ENCODE data around the gene TMEM145.
"Not testable (repeated sequence)": the region's sequence is repeated elsewhere in the genome, so short reads cannot be mapped to it uniquely, and the experiment has no call there.

The TMEM145 gene

DNA sequence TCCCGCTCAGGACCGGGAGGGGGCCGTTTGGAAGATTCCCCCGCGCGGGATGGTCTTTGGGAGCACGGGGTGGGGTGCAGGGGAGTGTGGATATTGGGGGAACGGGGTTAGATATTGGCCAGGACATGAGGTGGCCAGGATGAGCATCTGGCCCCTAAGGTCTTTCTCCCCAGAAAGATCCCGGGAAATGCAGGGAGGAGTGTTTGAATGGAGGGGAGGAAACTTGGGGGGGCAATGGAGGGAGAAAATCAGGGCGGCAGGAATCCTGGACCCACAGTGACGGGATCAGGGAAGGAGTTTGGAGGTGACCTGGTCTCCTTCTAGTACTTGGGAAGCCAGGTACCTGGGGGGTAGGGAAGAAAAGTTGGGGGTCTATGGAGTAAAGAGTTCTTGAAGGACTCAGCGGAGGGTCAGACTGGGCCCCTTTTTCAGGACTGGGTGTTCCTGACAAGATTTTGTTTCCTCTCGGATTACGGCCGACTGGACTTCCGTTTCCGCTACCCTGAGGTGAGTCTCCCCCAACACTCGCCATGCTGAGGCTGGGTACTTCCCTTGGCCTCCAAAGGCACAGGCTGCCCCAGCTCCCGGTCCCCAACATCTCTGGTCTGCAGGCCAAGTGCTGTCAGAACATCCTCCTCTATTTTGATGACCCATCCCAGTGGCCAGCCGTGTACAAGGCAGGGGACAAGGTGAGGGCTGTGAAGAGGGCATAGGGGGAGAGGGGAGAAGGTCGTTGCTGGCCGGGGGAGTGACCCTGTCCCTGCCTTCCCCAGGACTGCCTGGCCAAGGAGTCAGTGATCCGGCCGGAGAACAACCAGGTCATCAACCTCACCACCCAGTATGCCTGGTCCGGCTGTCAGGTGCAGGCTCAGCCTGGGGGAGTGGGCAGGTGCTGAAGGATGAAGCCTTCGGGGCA is 989 bp downstream of the TMEM145 start:
- no peak for DNase-seq (ENCODE audit: low read depth)

DNA sequence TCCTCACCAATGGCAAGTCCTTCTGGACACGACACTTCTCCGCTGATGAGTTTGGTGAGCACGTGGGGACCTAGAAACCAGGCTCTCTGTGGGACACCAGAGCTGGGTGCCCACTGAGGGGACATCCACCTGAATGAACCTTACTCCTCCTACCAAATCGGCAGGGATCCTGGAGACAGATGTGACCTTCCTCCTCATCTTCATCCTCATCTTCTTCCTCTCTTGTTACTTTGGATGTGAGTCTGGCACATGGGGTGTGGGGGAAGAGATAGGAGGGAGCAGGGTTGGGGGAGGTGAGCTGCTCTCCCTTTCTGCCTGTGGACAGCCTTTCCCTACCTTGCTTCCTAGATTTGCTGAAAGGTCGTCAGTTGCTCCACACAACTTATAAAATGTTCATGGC is 1.9 kb downstream of the TMEM145 start:
- no peak for DNase-seq (ENCODE audit: low read depth)

DNA sequence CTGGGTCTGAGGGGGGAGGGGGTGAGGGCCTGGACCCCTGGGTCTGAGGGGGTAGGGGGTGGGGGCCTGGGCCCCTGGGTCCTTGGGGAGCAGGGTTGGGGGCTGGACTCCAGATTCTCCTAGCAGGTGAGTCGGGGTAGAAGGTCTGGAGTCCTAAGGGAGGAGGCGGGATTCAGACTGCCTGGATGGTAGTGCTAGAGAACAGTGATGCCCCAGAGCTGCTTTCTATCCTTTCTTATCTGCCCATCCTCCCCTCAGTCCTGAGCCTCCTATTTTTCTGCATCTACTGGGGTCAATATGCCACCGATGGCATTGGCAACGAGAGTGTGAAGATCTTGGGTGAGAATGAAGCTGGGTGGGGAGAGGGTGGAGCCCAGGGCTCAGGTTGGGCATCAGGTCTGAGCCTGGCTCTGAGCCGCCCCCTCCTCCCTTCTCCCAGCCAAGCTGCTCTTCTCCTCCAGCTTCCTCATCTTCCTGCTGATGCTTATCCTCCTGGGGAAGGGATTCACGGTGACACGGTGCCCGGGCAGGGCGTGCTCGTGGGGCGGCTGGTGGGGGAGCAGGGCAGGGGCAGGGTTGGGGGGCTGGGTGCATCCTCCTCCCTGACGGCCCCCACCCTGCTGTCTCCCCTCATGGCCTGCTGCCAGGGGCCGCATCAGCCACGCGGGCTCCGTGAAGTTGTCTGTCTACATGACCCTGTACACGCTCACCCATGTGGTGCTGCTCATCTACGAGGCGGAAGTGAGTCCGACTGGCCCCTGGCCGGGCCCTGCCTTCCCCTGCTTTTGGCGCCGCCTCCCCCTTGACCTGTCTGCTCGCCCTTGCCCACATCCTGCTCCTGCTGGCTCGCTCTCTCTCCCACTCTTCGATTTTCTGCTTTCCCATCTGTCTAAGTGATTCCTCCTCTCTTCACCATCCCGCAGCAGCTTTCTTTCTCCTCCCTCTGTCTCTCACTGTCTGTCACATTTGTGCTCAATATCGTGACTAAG is 3.4 kb downstream of the TMEM145 start:
- no peak for DNase-seq (ENCODE audit: low read depth)

DNA sequence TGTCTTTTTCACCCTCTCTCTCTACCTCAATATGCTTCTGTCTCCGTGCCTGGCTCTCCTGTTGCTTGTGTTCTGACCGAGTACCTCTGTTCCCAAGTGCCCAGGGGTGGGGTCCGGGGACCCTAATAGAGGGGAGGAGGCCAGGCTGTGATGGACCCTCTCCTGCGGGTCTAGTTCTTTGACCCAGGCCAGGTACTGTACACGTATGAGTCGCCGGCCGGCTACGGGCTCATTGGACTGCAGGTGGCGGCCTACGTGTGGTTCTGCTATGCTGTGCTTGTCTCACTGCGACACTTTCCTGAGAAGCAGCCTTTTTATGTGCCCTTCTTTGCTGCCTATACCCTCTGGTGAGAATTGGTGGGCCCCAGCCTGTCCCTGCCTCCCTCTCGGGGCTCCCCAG is 4.4 kb downstream of the TMEM145 start:
- no peak for DNase-seq (ENCODE audit: low read depth)

DNA sequence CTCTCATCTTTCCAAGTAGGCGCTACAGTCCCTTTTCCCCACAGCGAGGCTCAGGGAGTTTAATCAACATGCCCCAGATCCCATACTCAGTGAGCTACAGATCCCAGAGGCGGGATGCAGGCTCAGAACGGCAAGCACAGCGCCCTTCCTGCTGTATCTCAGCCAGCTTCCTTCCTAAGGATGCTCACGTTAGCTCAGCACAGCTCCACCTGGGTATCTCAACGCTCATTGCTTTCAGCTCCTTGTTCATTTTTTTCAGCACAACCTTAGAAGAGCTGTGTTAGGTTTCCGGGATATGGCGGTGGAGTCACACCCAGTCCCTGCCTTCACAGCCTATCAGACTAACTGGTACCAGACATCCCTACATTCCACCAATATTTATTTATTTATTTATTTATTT is 9.2 kb downstream of the TMEM145 start:
- DNase-seq (ENCODE audit: low read depth): no peak

DNA sequence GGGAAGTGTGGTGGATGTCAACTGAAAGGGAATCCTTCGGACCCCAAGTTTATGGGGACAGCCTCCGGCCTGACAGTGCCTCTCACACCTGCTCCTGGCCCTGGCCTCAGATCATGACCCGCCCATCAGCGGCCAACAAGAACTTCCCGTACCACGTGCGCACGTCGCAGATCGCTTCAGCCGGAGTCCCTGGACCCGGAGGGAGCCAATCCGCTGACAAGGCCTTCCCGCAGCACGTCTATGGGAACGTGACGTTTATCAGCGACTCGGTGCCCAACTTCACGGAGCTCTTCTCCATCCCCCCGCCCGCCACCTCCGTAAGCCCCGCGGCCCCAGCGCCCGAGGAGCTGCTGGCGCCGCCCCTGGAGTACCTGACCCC is 10.4 kb downstream of the TMEM145 start:
- no peak for DNase-seq (ENCODE audit: low read depth)

DNA sequence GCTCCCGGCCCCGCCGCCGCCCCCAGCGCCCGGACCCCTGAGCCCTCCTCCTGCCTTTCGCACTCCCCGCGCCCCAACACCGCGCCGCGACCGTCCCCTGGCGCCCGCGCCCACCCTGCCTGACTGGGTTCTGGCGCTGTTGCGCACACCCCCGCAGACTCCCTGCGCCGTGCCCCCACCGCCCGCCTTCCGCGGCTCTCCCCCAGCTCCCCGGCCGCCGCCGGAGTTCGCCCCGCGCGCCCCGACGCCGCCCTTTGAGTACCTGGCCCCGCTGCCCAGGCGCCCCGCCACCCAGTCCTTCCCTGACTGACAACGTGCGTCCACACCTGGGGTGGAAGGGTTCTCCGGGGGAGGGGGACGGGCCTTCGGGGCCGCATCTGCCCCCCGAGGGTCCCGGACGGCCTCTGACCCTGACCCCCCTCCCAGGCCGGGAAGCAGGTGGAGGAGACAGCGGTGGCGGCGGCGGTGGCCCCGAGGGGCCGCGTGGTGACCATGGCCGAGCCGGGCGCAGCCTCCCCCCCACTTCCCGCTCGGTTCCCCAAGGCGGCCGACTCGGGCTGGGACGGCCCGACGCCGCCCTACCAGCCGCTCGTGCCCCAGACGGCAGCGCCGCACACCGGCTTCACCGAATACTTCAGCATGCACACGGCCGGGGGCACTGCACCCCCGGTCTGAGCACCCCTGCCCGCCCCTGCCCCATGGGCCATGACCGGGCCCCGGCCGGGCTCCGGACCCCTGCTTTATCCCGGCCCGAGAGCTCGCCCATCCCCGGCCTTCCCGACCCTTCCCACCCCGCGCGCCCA is 10.9 kb downstream of the TMEM145 start:
- DNase-seq (ENCODE audit: low read depth): no peak

DNA sequence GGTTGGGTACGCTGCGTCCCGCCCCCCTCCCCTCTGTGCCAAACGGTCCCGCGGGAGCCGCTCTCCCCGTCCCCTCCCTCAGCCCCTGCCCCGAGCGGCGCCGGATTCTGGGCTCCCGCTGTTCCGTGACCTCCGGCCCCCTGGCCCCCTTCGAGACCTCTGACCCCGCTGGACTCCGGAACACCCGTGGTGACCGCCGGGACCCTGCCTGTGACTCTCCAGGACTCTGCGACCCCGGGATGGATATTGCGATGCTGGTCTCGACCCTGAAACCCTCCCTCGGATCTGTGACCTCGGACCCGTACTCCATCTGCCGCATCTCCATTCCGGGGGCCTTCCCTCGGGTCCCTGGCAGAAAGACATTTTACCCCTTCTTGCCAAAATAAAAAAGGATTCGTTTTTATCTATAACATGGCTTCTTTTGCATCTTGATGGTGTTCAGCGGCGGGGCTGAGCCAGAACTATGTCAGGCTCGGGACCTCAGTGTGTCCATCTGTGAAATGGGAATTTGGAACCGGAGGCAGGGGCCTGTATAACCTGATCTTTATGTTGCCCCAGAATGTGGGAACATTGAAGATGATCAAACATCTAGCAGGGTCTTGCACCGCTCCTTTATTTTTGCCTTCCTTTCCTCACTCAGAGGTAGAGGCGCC is 11.7 kb downstream of the TMEM145 start:
- DNase-seq (ENCODE audit: low read depth): no peak

DNA sequence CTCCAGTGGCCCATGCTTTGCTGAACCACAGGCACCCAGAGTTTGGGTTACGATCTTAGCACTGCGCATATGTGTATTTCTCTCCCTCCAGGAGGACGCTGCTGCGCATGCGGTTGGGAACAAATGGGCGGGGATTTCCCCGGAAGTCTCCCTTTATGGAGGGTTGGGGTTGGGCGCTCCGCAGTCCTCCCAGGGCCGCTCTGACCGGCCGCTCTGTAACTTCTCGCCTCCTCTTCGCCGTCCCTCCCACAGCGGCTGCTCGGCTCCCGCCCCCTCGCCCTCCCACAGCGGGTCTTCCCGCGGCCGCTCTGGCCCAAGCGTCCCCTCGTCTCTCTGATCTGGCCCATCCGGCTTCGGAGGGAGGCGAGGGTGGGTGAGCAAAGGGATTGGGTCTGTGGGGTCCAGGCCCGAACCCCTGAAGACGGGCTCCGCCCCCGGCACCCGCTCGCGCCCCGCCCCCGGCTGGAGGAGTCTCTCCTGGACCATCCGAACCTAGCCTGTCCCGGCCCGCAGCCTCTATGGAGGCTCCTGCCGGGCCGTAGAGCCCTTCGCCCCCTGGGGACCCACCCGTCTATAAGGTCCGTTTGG is 12.3 kb downstream of the TMEM145 start, which contains the start of gene MEGF8:
Gene MEGF8, plus strand, starts transcription at position 328 of the 588 bp plus-strand sequence. CDS start 609 bp downstream, outside the sequence.
- peak; percentile 96 for DNase-seq (ENCODE audit: low read depth)

DNA sequence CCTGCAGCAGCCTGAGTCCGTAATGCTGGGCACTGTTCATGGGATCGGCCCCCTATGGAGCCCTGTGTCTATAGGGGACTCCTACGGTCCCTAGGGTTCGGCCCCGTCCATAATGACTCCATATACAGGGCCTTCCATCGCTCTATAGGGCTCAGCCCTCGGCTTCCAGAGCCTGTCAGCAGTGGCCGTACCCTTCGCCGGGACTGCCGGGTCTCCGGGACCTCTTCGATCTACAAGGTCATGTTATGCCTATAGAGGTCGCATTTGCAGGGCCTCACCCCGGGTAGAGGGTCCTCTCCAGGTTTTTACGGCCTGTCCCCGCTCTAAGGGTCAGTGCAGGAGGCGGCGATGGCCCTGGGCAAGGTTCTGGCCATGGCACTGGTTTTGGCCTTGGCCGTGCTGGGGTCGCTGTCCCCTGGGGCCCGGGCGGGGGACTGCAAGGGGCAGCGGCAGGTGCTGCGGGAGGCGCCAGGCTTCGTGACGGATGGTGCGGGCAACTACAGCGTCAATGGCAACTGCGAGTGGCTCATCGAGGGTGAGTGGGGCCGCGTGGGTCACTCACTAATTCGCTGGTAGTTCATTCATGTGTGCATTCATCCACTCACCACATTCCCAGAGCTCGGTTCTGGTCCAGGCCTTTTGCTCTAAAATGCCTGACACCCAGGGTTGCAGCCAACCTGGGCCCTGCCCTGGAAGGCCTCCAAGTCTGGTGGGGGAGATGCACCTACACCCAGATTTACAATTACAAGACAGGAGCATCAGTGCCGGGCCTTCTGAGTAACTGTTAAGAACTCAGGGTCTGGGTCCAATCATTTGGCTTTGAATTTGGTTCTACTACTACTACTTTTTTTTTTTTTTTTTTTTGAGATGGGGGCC is 13.0 kb downstream of the TMEM145 start:
- no peak for DNase-seq (ENCODE audit: low read depth)

DNA sequence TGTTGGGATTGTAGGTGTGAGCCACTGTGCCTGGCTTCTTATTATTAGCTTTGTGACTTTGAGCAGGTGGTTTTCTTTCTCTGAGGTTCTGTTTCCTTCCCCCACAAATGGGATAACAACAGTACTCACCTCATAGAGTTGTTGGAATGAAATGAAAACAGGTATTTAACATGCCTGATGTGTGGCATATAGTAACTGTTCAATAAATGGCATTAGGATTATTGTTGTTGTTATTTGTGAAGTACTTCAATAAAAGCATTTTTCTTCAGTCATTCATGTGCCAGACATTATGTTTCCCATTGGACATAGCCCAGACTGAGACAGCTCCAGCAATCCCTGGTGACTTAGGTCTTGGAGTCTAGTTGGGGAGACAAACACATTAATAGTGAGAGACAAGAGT is 13.9 kb downstream of the TMEM145 start:
- DNase-seq (ENCODE audit: low read depth): no peak

DNA sequence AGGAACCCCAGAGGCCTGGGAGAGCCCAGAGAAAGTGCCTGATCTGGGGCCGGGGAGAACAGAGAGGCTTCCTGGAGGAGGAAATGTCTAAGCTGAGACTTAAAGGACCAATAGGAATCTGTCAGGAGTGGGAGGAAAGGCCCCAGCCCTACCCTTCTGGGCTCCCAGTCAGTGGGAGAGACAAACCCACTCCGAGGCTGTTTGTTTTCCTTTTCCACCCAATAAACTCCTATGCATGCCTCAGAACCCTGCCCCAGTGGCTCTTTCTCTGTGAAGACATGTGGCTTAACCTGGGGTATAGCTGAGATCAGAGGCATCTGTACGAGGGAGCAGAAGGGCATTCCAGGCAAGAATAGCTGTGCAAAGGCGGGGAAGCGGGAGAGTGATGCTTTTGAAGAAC is 14.3 kb downstream of the TMEM145 start:
- DNase-seq (ENCODE audit: low read depth): no peak

DNA sequence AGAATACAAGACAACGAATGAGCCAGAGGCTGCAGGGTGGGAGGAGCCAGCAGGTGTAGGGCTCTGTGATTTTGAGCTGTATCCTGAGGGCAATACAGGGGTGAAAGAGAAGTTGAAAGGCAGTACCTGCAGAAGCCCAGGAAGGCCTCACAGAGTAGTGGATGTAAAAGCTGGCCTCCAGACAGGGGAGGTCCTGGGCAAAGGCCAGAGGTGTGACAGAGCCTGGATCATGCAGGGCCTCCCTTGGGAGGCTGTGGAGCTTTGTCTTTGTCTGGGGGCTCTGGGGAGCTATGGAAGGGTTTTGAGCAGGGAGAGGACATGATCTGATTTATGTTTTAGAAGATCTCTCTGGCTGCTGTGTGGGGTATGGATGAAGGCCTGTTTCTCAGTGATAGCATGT is 15.0 kb downstream of the TMEM145 start:
- DNase-seq (ENCODE audit: low read depth): no peak

DNA sequence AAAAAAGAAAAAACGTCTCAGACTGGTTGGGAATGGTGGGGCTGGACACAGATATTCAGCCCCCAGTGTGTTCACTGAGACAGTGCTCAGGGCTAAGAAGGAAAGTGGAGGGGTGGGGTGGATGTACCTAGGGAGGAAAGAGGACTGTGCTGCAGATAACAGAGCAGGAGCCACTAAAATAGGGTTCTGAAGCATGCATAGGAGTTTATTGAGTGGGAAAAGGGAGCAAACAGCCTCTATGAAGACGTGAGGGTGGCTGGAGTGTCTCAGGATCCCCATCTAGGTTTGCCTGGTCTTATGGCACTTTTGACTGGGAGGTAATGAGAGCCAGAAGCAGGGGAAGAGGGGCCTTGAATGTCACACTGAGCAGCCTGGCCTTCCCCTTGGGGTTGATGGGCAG is 15.7 kb downstream of the TMEM145 start:
- DNase-seq (ENCODE audit: low read depth): no peak

DNA sequence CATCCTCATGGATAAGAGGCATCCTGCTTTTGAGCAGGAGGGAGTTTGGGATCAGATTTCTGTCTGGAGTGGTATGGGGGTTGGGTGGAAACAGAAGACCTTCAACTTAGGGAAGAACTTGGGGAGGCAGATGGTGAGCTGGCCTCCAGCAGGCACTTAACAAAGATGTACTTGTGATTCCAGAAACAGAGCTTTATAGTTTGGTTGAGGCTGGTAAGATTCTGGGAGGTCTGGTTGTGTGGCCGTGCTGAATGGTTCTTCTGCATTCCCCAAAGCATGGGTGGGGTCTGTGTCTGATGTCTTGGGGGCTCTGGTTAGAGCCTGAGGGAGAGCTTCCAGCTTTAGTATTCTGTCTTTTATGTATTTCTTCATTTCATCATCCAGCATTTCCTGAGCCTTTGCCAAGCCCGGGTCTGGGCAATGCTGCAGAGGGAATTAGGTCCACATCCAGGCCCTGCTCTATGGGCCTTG is 17.2 kb downstream of the TMEM145 start:
- DNase-seq (ENCODE audit: low read depth): no peak

DNA sequence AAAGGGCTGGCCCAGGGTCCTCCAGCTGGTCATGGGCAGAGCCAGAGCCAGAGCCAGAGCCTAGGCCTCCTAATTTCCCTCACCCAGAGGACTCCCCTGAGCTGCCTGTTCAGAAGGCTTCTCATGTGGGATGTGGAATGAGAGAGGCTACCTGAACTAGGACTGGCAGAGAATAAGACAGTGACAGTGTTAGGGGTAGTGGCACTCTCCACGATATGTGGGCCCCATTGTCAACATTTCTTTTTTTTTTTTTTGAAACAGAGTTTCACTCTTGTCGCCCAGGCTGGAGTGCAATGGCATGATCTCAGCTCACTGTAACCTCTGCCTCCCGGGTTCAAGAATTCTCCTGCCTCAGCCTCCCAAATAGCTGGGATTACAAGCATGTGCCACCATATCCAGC is 18.2 kb downstream of the TMEM145 start:
- not testable (repeated sequence) for DNase-seq (ENCODE audit: low read depth)

DNA sequence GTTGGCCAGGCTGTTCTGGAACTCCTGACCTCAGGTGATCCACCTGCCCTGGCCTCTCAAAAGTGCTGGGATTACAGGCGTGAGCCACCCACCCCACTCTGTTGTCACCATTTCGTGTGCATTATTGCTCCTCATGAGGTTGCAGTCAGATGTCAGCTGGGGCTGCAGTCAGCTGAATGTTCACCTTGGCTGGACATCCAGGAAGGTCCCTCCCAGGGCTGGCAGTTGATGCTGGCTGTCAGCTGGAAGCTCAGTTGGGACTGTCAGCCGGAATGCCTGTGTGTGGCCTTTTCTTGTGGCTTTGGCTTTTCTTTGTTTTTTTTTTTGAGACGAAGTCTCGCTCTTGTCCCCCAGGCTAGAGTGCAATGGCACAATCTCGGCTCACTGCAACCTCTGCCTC is 18.9 kb downstream of the TMEM145 start:
- DNase-seq (ENCODE audit: low read depth): no peak

DNA sequence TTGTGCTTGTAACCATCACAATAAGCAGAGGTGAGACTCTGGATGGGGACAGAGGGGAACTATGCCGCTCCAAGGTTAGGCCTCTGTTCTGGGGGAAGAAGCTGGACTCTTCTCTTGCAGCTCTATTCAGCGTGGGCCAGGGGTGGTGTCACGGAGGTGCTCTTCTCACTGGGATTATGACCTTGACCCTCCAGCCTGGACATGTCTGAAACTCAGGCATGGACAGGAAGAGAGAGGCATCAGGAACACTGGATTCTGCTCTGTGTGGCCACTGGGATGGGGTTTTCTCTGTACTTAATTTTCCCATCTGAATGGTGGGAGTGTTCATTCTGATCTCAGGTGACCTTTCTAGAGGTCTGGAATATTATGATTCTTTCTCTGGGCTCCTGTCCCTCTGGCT is 19.9 kb downstream of the TMEM145 start:
- DNase-seq (ENCODE audit: low read depth): no peak

DNA sequence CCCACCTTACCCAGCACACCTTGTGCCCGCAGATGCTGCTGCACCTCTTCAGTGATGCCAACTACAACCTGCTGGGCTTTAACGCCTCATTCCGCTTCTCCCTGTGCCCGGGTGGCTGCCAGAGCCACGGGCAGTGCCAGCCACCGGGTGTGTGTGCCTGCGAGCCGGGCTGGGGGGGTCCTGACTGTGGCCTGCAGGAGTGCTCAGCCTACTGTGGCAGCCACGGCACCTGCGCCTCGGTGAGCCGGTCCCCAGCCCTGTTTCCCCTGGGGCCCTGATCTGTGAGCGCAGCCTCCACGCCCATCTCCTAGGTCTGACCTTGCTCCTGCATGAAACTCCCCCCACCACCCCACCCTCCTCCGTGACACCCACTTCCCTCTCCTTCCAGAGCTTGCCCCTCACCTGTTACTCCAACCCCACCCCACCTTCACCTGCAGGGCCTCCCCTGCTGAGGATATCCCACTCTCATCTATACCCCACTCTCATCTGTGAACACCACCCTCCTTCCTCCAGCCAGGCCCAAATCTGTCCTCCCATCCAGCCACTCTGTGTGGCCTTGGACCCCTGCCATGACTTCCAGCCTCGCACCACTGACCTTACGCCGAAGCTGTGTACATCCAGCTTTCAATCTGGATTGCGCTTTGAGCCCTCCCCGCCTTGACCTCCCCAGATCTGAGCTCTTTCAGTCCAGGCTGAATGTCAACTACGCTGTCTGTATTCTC is 21.0 kb downstream of the TMEM145 start:
- DNase-seq (ENCODE audit: low read depth): no peak
